HG03045 (cell line): Measurements from ENCODE around the gene CXCR1.
"Not testable (repeated sequence)": the region's sequence is repeated elsewhere in the genome, so short reads cannot be mapped to it uniquely, and the experiment has no call there.

Source experiments
- ATAC-seq: cut with Tn5 transposase; IDR thresholded peaks from one replicate; pipeline ENCODE4 v1.9.1; 2021; ENCODE audit warnings: mild to moderate bottlenecking, moderate library complexity; ENCODE audit not compliant: unreplicated experiment

CXCR1 gene

DNA sequence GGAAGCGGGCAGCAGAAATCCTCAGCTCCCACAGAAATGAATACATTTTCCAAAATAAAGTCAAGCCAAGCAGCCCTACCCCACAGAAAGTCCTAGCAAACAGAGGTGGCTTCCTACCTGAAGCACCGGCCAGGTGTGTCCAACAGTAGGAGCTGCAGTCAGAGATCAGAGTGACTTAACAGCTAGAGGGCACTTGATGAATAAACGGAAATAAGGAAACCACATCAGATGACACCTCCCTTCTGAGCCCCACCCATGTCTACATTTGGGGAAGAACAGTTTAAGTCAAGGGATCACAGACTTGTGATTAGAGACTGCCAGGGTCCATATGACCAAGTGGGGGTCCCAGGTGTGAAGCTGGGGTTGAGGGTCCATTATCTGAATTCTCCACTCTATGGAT lies at the start of gene CXCR1:
TSS of gene CXCR1 (minus strand) at position 172 of the 400 bp plus-strand sequence. CDS start 1,751 bp downstream, outside the sequence.
- no peak for ATAC-seq

DNA sequence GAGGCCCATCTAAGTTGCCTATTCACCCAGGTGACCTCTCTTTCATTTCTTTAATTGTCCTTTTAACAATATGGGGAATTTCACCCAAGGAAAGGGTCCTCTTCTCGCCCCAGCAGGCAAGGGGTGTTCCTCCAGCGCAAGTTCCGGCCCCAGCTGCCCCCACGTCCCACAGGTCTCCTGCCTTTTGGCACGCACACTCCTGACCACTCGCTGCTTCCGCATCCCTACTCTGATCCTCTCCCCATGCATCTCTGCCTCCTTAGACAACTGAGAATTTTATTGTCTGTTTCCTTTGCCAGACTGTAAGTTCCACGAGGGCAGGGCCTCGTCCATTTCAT lies 49.5 kb upstream of the CXCR1 start:
- ATAC-seq, result no peak

GRCh38 chr2:218214116-218214515 lies 47.4 kb upstream of the CXCR1 start:
- no peak for ATAC-seq

DNA sequence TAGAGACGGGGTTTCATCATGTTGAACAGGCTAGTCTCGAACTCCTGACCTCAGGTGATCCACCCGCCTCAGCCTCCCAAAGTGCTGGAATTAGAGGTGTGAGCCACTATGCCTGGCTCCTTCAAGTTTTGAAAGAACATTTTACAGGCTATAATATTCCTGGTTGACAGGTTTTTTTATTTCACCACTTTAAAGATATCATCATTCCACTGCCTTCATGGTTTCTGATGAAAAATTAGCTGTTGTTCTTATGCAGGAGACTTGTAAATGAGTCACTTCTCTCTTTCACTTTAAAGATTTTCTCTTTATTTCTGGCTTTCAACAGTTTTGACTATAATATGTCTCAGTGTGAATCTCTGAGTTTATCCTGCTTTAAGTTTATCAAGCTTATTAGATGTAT lies 42.3 kb upstream of the CXCR1 start:
- no peak for ATAC-seq

DNA sequence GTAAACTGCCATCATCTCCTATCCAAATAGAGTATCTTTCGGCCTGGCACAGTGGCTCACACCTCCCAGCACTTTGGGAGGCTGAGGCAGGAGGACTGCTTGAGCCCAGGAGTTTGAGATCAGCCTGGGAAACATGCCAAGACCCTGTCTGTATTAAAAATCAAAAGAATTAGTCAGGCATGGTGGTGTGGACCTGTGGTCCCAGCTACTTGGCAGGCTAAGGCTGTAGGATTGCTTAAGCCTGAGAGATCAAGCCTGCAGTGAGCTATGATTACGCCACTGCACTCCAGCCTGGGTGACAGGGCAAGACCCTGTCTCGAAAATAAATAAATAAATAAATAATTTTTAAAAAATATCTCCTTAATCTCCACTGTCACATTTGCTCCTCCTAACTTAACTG lies 35.5 kb upstream of the CXCR1 start:
- ATAC-seq, result no peak

- ATAC-seq, result no peak
Observed at GRCh38 chr2:218196974-218197373, 30.2 kb upstream of the CXCR1 start.

DNA sequence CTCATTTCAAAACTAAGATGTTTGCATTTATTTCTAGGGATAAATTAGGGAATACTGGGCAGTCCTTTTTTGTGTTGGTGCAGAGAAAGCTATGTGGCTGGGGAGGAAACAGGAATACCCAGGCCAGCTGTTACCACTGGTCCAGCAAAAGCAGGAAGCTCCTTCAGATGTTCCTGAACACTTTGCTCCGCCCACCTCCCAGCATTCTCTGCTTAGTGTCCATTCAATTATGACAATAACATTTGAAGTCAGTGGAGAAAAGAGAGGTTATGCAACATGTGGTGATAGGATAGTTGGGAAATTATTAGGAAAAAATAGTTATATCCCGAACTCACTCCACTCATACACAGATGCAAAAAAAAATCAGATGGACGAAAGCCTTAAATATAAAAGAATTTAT lies 28.1 kb upstream of the CXCR1 start:
- ATAC-seq, result no peak

DNA sequence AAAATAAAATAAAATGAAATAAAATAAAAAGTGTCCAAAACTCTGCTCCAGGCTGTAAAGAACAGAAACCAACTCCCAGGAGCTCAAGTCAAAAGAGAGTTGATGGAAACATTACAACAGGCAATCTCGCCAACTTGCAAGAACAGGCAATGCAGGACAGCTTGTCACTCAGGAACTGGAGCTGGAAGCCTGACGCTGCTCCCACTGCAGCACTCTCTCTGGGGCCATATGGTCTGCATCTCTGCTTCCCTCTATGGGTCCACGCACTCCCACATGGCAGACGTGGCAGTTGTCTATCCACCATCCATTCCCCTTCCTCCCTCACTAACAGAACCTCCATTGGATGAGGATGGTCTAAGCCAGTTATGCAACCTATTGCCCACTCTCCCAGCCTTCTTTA lies 26.9 kb upstream of the CXCR1 start:
- ATAC-seq, result no peak

DNA sequence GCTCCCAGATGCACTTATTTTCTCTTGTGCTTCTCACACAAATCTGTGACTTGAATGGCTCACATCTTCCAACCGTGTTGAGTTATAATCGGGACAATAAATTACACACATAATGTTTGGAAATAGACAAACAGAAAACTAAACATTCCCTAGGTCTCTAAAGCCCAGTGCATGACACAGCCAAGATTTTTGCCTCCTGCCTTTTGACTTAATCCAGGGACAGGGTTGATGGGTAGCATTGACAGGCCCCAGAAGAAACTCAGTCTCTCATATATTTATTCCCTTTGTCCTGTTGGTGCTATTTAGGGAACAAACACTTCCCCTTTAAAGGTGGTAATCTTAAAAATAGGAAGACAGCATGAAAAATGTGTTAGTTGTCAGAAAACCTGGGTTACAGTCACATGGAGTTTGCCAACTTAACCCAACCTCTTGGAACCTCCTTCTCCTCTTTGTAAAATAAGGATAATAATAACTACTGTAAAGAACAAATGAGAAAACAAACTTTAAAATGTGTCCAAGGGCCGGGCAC lies 26.2 kb upstream of the CXCR1 start:
- no peak for ATAC-seq

DNA sequence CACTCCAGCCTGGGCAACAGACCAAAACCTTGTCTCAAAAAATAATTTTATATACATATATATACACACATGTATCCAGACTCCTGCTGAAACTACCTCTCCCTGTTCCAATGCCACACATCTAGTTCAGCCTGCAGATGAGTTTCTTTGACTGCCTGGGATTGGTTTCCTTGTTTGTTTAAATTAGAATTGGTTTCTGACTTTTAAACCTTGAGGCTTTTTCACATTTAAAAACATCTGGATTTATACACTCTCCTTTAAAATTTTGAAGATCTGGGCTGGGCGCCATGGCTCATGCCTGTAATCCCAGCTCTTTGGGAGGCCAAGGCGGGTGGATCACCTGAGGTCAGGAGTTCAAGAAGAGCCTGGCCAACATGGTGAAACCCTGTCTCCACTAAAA lies 21.8 kb upstream of the CXCR1 start:
- ATAC-seq, result no peak

DNA sequence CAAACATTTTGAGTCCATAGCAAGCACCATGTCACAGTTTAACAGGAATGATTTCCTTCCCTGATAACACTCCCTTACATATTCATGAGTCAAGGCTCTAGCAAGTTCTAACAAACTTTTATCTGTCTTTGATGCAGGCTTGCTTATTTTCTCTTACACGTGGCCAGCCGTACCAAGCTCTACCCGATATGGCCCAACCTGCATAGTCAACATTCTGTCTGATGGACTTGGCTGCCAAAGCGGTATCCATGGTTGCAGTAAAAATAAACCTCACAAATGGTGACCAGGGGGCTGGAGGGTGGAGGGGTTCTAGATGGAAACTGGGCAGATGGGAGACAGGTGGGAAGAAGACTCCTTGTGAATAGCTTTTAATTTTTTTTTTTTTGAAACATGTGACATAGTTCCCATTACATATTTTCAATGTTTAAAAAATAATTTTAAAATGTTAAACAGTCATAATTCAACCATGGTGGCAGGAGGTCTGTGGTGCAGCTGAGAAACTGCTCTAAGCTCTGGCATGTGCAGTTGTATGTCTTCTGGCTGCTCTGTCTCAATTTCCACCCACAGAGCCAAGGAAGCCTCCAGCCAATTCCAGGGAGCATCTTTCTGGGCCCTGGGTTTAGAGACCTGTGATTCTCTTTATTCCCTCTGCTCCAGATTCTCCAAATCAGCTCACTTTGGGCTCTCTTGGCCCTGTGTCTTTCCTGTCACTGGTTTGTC lies 20.7 kb upstream of the CXCR1 start:
- ATAC-seq, result no peak

GRCh38 chr2:218186876-218187275 lies 20.1 kb upstream of the CXCR1 start:
- no peak for ATAC-seq

DNA sequence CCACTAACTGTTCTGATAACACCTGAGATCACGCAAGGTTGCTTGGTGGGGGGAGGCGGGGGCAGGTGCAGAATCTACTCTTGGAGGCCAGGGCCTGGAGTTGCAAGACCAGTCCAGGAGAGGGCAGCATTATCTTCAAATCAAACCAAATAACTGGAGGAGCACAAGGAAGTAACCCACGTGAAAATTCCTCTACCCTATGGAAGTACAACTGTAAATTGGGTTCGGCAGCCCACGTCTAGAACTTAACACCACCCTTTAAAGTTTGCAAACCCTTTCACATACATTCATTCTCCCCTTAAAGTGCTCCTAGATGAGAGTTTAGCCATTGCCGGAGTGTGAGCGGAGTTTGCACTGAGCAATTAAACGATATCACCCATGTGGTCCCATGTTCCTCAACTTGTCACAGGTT lies 19.6 kb upstream of the CXCR1 start:
- ATAC-seq, result no peak

DNA sequence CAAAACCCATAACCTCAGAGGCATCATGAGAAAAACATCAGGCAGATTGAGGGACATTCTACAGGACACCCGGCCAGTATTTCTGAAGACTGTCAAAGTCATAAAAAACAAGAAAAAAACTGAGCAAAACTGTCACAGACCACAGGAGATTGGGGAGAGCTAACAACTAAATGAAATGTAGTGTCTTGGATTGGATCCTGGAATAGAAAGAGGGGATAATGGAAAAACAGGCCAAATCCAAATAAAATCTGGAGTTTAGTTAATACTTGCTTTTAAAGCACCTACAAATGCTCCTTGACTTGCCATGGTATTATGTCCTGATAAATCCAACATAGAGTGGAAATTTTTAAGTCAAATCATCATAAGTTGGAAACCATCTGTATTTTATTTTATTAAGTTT lies 17.6 kb upstream of the CXCR1 start:
- no peak for ATAC-seq

GRCh38 chr2:218180467-218181114 lies 13.8 kb upstream of the CXCR1 start:
- no peak for ATAC-seq

DNA sequence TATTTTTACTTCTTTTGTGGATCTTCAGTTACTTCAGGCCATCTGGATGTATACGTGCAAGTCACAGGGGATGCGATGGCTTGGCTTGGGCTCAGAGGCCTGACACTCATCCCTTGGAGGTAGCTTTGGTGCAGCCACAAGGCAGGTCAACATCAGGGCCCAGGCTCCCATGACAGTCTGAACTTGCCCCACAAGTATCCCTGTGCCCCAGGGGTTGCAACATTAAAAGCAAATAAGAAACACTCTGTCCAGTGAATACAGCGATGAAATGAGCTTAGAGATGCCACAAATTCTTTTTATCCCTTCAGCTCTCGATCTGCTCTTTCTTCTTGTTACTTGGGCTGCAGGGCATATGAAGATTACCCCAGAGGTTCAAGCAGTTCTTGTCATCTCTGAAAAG lies 13.0 kb upstream of the CXCR1 start:
- ATAC-seq, result no peak

- no peak for ATAC-seq
Observed at GRCh38 chr2:218172845-218173244, 6.1 kb upstream of the CXCR1 start.

DNA sequence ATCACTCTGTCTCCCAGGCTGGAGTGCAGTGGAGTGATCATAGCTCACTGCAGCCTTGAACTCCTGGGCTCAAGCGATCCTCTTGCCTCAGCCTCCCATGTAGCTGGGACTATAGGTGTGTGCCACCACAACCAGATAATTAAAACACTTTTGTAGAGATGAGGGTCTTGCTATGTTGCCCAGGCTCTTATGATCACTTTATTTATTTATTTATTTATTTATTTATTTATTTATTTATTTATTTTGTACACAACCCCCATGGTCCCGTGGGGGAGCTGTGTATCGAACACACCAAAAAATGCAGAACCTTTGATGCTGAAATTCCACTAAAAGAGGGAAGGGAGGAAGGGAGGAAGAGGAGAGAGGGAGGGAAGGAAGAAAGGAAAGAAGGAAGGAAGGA lies 5.0 kb upstream of the CXCR1 start:
- ATAC-seq, result not testable (repeated sequence)

GRCh38 chr2:218169757-218170546 lies 3.2 kb upstream of the CXCR1 start:
- no peak for ATAC-seq

- no peak for ATAC-seq
Observed at GRCh38 chr2:218168635-218169462, 2.1 kb upstream of the CXCR1 start.

DNA sequence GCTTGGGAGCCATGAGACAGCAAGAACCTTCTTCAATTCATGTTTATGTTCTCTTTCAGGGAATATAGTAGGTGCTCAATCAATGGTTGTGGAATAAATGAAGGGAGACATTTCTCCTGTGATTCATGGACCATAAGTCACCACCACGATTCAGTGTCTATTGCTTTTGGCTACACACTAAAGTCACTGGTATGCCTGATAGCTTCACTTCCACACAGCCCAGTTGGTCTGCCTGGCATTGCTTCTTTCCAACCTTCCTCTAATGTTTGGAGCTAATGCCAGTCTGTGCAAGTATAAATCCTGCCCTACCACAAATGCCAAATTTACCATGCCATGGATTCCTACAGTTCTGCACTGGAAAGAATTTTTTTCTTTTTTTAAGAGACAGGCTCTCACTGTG lies 1.3 kb upstream of the CXCR1 start:
- ATAC-seq, result no peak
